GM12878 (cell line): ENCODE measurements around the gene KCNA2. TPM values are rescaled to one million over a fixed set of nuclear protein-coding genes. Genes with fewer than 3 reads are reported as not detected.

Experiments used
- BMI1 ChIP-seq: fragments of 450-650 bp; IDR thresholded peaks from 2 replicates; pipeline ENCODE4 v1.6.1; 2016; ENCODE audit warnings: mild to moderate bottlenecking, moderate library complexity, borderline replicate concordance
- ELK1 ChIP-seq: IDR thresholded peaks from 2 replicates; pipeline ENCODE4 v1.6.1; 2012; ENCODE audit warnings: low read depth, low read length, improper control_type of control experiment
- FOS ChIP-seq: IDR thresholded peaks from 3 replicates; pipeline ENCODE4 v1.6.1; 2011; ENCODE audit warnings: borderline replicate concordance; ENCODE audit not compliant: insufficient read length; ENCODE audit errors: extremely low read depth
- KAT2A ChIP-seq: conservative IDR thresholded peaks from 2 replicates; pipeline ENCODE4 v1.6.1; 2011; ENCODE audit warnings: low read depth, low read length; ENCODE audit not compliant: control insufficient read depth
- MTA2 ChIP-seq: fragments of 450-650 bp; IDR thresholded peaks from 2 replicates; pipeline ENCODE4 v1.6.1; 2016; ENCODE audit warnings: low read depth, mild to moderate bottlenecking, moderate library complexity
- NFIC ChIP-seq: IDR thresholded peaks from 2 replicates; pipeline ENCODE4 v1.6.1; 2012; ENCODE audit warnings: low read depth, mild to moderate bottlenecking, inconsistent platforms, low read length, moderate library complexity
- NRF1 ChIP-seq: conservative IDR thresholded peaks from 2 replicates; pipeline ENCODE4 v1.6.1; 2011; ENCODE audit warnings: mild to moderate bottlenecking, low read depth, low read length, improper control_type of control experiment
- PAX5 ChIP-seq: IDR thresholded peaks from 2 replicates; pipeline ENCODE4 v1.6.1; 2011; ENCODE audit warnings: low read depth, low read length, borderline replicate concordance
- RAD21 ChIP-seq: IDR thresholded peaks from 2 replicates; pipeline ENCODE4 v1.6.1; 2011; ENCODE audit warnings: mild to moderate bottlenecking, low read depth, low read length, moderate library complexity; ENCODE audit not compliant: insufficient read depth
- RCOR1 ChIP-seq: conservative IDR thresholded peaks from 2 replicates; pipeline ENCODE4 v1.6.1; 2012; ENCODE audit warnings: low read depth, low read length, improper control_type of control experiment
- REST ChIP-seq: IDR thresholded peaks from 2 replicates; pipeline ENCODE4 v1.6.1; 2012; ENCODE audit warnings: mild to moderate bottlenecking, low read depth, low read length
- STAT3 ChIP-seq: IDR thresholded peaks from 2 replicates; pipeline ENCODE4 v1.6.1; 2011; ENCODE audit warnings: low read depth, low read length, improper control_type of control experiment
- TAF1 ChIP-seq: IDR thresholded peaks from 2 replicates; pipeline ENCODE4 v1.6.1; 2011; ENCODE audit warnings: mild to moderate bottlenecking, low read depth, low read length, borderline replicate concordance
- ZBED1 ChIP-seq: IDR thresholded peaks from 2 replicates; pipeline ENCODE4 v1.6.1; 2016; ENCODE audit warnings: borderline replicate concordance
- ZNF207 ChIP-seq: fragments of 450-650 bp; IDR thresholded peaks from 2 replicates; pipeline ENCODE4 v1.6.1; 2014; ENCODE audit warnings: antibody characterized with exemption, mild to moderate bottlenecking, borderline replicate concordance
- polyA plus RNA-seq, 11 experiments: library from polyadenylated mRNA; depleted of rRNA in 4 of 11; unstranded in 6 of 11; stranded (reverse) in 5 of 11; fragments of >200 nt; fragmentation: Nextera tagmentation in 4 of 11; fragmentation: Illumina TruSeq in 1 of 11; extraction: Ambion mirVana in 4 of 11; extraction: Trizol in 1 of 11; gene quantifications; 1 replicate in 1 of 11; 2 replicates in 10 of 11; pipeline versions ENCODE4 v1.2.1 to v1.2.3, GENCODE V29; 2011 to 2016; ENCODE audit warnings: inconsistent platforms in 2 of 11, missing spikeins in 2 of 11, low read depth in 1 of 11
- total RNA-seq, 4 experiments: library from RNA; depleted of rRNA in 3 of 4; stranded (reverse); fragments of >200 nt in 3 of 4; fragmentation: Illumina TruSeq in 1 of 4; extraction: Trizol in 1 of 4; gene quantifications; 2 replicates each; pipeline versions ENCODE4 v1.2.1 to v1.2.3, GENCODE V29; 2013 to 2021
- TF ChIP-seq, protein P1 (sequence below): fragments of 450-650 bp; IDR thresholded peaks from 2 replicates; pipeline ENCODE4 v1.6.1; 2017; ENCODE audit warnings: mild to moderate bottlenecking, low read depth, inconsistent platforms; ENCODE audit not compliant: poor library complexity, severe bottlenecking
- TF ChIP-seq, protein P2 (sequence below): fragments of 450-650 bp; IDR thresholded peaks from 2 replicates; pipeline ENCODE4 v1.6.1; 2018; ENCODE audit warnings: mild to moderate bottlenecking, low read depth, moderate library complexity; ENCODE audit not compliant: partially characterized antibody
- TF ChIP-seq, protein P3 (sequence below): IDR thresholded peaks from 2 replicates; pipeline ENCODE4 v1.6.1; 2012; ENCODE audit warnings: low read depth, low read length, improper control_type of control experiment

Gene KCNA2
- total and polyA plus RNA-seq, 10 of the 15 experiments (the other 5 are each of a cell fraction or from before 2014, with no cell fraction given), result 0.02 to 0.56 (median 0.10) TPM; not detected in 2

DNA sequence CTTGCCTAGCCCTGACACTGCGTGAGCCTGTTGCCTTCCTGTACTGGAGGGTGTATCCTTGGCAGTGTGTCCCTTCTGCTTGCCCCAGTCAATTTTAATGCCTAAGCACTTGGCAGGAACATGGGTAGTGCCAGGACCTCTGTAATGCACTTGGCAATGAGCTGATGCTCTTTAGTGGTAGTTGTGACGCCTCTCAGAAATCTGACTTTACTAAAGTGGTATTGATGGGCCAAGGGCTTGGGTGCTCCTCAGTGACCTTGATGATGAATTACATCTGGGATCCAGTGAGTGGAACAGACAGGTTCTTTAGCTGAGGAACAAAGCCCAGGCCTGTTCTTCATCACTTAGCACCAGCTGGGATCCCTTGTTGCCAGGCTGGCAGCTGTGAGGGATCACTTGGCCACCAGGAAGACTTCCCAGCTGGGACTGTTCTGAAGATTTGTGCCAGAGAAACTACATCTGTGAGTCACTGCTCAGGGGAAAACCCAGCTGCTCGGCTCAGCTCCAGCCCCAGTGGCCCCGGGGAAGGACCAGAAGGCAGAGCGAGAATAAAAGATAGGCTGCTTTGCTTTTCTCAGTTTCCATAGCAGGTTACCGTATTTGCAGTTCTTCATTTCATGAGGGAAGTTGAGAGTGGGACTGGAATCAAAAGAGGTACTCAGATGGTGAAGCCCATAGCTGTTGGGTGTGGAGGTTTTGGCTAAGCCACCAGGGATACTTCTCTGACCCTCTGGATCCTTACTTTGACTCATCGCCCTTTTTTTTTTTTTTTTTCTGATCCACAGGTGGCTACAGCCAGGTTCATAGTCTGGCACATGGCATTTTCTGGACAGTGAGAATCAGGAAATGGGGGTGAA, 28.5 kb upstream of the KCNA2 start (continued):
- TF ChIP-seq PAX5 (no peak; the same call in 1 of the 2 replicates), STAT3 (no peak), KAT2A (no peak), ZNF207 (no peak), BMI1 (no peak), REST (no peak), NFIC (peak; percentile 75; the same call in 1 of the 2 replicates), MTA2 (no peak; the same call in 1 of the 2 replicates), FOS (no peak), RAD21 (peak; percentile 17; the same call in 1 of the 2 replicates), NRF1 (no peak), RCOR1 (no peak), TAF1 (no peak), ELK1 (no peak), ZBED1 (no peak)
- TF ChIP-seq, protein P1, sequence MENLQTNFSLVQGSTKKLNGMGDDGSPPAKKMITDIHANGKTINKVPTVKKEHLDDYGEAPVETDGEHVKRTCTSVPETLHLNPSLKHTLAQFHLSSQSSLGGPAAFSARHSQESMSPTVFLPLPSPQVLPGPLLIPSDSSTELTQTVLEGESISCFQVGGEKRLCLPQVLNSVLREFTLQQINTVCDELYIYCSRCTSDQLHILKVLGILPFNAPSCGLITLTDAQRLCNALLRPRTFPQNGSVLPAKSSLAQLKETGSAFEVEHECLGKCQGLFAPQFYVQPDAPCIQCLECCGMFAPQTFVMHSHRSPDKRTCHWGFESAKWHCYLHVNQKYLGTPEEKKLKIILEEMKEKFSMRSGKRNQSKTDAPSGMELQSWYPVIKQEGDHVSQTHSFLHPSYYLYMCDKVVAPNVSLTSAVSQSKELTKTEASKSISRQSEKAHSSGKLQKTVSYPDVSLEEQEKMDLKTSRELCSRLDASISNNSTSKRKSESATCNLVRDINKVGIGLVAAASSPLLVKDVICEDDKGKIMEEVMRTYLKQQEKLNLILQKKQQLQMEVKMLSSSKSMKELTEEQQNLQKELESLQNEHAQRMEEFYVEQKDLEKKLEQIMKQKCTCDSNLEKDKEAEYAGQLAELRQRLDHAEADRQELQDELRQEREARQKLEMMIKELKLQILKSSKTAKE, result peak; percentile 58
- TF ChIP-seq, protein P2, sequence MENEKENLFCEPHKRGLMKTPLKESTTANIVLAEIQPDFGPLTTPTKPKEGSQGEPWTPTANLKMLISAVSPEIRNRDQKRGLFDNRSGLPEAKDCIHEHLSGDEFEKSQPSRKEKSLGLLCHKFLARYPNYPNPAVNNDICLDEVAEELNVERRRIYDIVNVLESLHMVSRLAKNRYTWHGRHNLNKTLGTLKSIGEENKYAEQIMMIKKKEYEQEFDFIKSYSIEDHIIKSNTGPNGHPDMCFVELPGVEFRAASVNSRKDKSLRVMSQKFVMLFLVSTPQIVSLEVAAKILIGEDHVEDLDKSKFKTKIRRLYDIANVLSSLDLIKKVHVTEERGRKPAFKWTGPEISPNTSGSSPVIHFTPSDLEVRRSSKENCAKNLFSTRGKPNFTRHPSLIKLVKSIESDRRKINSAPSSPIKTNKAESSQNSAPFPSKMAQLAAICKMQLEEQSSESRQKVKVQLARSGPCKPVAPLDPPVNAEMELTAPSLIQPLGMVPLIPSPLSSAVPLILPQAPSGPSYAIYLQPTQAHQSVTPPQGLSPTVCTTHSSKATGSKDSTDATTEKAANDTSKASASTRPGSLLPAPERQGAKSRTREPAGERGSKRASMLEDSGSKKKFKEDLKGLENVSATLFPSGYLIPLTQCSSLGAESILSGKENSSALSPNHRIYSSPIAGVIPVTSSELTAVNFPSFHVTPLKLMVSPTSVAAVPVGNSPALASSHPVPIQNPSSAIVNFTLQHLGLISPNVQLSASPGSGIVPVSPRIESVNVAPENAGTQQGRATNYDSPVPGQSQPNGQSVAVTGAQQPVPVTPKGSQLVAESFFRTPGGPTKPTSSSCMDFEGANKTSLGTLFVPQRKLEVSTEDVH, result no peak
- TF ChIP-seq, protein P3, sequence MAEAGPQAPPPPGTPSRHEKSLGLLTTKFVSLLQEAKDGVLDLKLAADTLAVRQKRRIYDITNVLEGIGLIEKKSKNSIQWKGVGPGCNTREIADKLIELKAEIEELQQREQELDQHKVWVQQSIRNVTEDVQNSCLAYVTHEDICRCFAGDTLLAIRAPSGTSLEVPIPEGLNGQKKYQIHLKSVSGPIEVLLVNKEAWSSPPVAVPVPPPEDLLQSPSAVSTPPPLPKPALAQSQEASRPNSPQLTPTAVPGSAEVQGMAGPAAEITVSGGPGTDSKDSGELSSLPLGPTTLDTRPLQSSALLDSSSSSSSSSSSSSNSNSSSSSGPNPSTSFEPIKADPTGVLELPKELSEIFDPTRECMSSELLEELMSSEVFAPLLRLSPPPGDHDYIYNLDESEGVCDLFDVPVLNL, result no peak
